A549 (cell line): ENCODE data around the gene ZNF536. TPM values are rescaled to one million over a fixed set of nuclear protein-coding genes. Genes with fewer than 3 reads are reported as not detected.
A peak's percentile ranks its signal among the peaks of the same experiment; 100 is the strongest.

Experiments used
- ATAC-seq, 2 experiments: fragments of 200-7000 bp in 1 of 2; fragments of >200 bp in 1 of 2; cut with Nextera tagmentation in 1 of 2; cut with Tn5 transposase in 1 of 2; 3 replicates each; pipeline versions ENCODE4 v1.8.0 to v1.9.1; 2018 to 2020; ENCODE audit warnings: mild to moderate bottlenecking in 1 of 2, moderate library complexity in 1 of 2
- CTCF ChIA-PET: fragments of 300-600 bp; sonication (Branson Sonifier 250); formaldehyde crosslinking; extraction: SDS; loops from one replicate; lab custom pipeline; 2021; ENCODE audit warnings: antibody characterized with exemption, inconsistent platforms; lab: Yijun Ruan, JAX
- POLR2A ChIA-PET: fragments of 350-600 bp; formaldehyde crosslinking; extraction: SDS; loops from one replicate; lab custom pipeline; 2021; ENCODE audit warnings: antibody characterized with exemption, inconsistent platforms; lab: Yijun Ruan, JAX
- DNase-seq, 2 experiments: peaks; one replicate each; pipeline versions ENCODE4 v3.0.0 to v3.0.0-alpha.2; 2011 to 2016; ENCODE audit warnings: low read depth in 1 of 2, low spot score in 1 of 2
- FAIRE-seq: peaks from 2 replicates; lab custom pipeline; 2011; peaks lifted over from hg19 to GRCh38; lab: Jason Lieb, UNC
- H3K27ac ChIP-seq, 2 experiments: fragments of >200 bp; sonication (Bioruptor Twin); formaldehyde crosslinking; 3 replicates each; pipeline ENCODE4 v1.5.1; 2016 to 2017
- H3K4me1 ChIP-seq: fragments of >200 bp; sonication (Bioruptor Twin); formaldehyde crosslinking; 3 replicates; pipeline ENCODE4 v1.6.1; 2016
- H3K4me2 ChIP-seq: fragments of >200 bp; sonication (Bioruptor Twin); formaldehyde crosslinking; 3 replicates; pipeline ENCODE4 v1.6.1; 2016
- H3K4me3 ChIP-seq: fragments of >200 bp; sonication (Bioruptor Twin); formaldehyde crosslinking; 3 replicates; pipeline ENCODE4 v1.5.1; 2016
- H3K9me3 ChIP-seq: fragments of >200 bp; sonication (Bioruptor Twin); formaldehyde crosslinking; 3 replicates; pipeline ENCODE4 v1.6.1; 2016
- CBX2 ChIP-seq: fragments of 200-600 bp; sonication (generic); IDR thresholded peaks from 2 replicates; pipeline ENCODE4 v1.6.1; 2016; ENCODE audit warnings: low read depth, mild to moderate bottlenecking, borderline replicate concordance
- CHD2 ChIP-seq: fragments of 150-350 bp; IDR thresholded peaks from 2 replicates; pipeline ENCODE4 v1.6.1; 2014; ENCODE audit warnings: low read length; ENCODE audit not compliant: partially characterized antibody
- CHD4 ChIP-seq: fragments of 200-600 bp; sonication (generic); IDR thresholded peaks from 2 replicates; pipeline ENCODE4 v1.6.1; 2016; ENCODE audit warnings: antibody characterized with exemption, mild to moderate bottlenecking, borderline replicate concordance
- E2F6 ChIP-seq: IDR thresholded peaks from 2 replicates; pipeline ENCODE4 v1.6.1; 2012; ENCODE audit warnings: low read depth, borderline replicate concordance
- ELK1 ChIP-seq: fragments of 150-350 bp; IDR thresholded peaks from 2 replicates; pipeline ENCODE4 v1.6.1; 2014; ENCODE audit warnings: low read depth, mild to moderate bottlenecking, low read length
- EP300 ChIP-seq, 2 experiments: fragments of >200 bp; sonication (Bioruptor Twin); formaldehyde crosslinking; IDR thresholded peaks; 2 replicates in 1 of 2; 3 replicates in 1 of 2; pipeline ENCODE4 v1.6.1; 2016 to 2017
- ESRRA ChIP-seq: fragments of 150-350 bp; IDR thresholded peaks from 2 replicates; pipeline ENCODE4 v1.6.1; 2014; ENCODE audit warnings: mild to moderate bottlenecking, low read length, borderline replicate concordance
- FOSL2 ChIP-seq, 2 experiments: fragments of 450-650 bp in 1 of 2; fragments of >200 bp in 1 of 2; sonication (Bioruptor Twin) in 1 of 2; formaldehyde crosslinking; IDR thresholded peaks; 2 replicates each; pipeline versions ENCODE4 v1.5.0 to v1.6.1; 2016 to 2020; ENCODE audit warnings: mild to moderate bottlenecking in 1 of 2, moderate library complexity in 1 of 2
- FOXS1 ChIP-seq: fragments of 250-450 bp; sonication (Bioruptor Pico); IDR thresholded peaks from 2 replicates; pipeline ENCODE4 v1.5.0; 2020; ENCODE audit warnings: mild to moderate bottlenecking, moderate library complexity
- GATA3 ChIP-seq: IDR thresholded peaks from 2 replicates; pipeline ENCODE4 v1.6.1; 2012; ENCODE audit warnings: borderline replicate concordance
- HES2 ChIP-seq: fragments of >200 bp; sonication (Bioruptor Twin); formaldehyde crosslinking; IDR thresholded peaks from 2 replicates; pipeline ENCODE4 v1.6.1; 2016
- HEYL ChIP-seq: fragments of 250-450 bp; sonication (Bioruptor Pico); IDR thresholded peaks from 2 replicates; pipeline ENCODE4 v1.8.0; 2021; ENCODE audit warnings: mild to moderate bottlenecking, moderate library complexity
- HOXA7 ChIP-seq: fragments of 250-450 bp; sonication (Bioruptor Pico); IDR thresholded peaks from 2 replicates; pipeline ENCODE4 v1.5.0; 2020; ENCODE audit warnings: mild to moderate bottlenecking, moderate library complexity
- HOXB13 ChIP-seq: fragments of 250-450 bp; sonication (Bioruptor Pico); IDR thresholded peaks from 2 replicates; pipeline ENCODE4 v1.5.0; 2020; ENCODE audit warnings: low read depth, mild to moderate bottlenecking, moderate library complexity
- KDM5A ChIP-seq: fragments of 200-600 bp; sonication (generic); IDR thresholded peaks from 2 replicates; pipeline ENCODE4 v1.6.1; 2016; ENCODE audit warnings: antibody characterized with exemption, mild to moderate bottlenecking
- MAFK ChIP-seq: fragments of 450-650 bp; IDR thresholded peaks from 2 replicates; pipeline ENCODE4 v1.6.1; 2014; ENCODE audit not compliant: partially characterized antibody
- MYC ChIP-seq: IDR thresholded peaks from 2 replicates; pipeline ENCODE4 v1.6.1; 2012; ENCODE audit warnings: mild to moderate bottlenecking, inconsistent platforms, low read length, improper control_type of control experiment, borderline replicate concordance
- NFE2L2 ChIP-seq: fragments of 150-350 bp; conservative IDR thresholded peaks from 2 replicates; pipeline ENCODE4 v1.6.1; 2014; ENCODE audit warnings: low read length
- POLR2A ChIP-seq: IDR thresholded peaks from 2 replicates; pipeline ENCODE4 v1.6.1; 2012; ENCODE audit warnings: mild to moderate bottlenecking, low read length
- RARB ChIP-seq: fragments of 250-450 bp; sonication (Bioruptor Pico); IDR thresholded peaks from 2 replicates; pipeline ENCODE4 v1.8.0; 2021; ENCODE audit warnings: mild to moderate bottlenecking, moderate library complexity
- RCOR1 ChIP-seq: fragments of 150-350 bp; IDR thresholded peaks from 2 replicates; pipeline ENCODE4 v1.6.1; 2014; ENCODE audit warnings: antibody characterized with exemption, low read length, low read depth
- SMC3 ChIP-seq: fragments of >200 bp; sonication (Bioruptor Twin); formaldehyde crosslinking; IDR thresholded peaks from 3 replicates; pipeline ENCODE4 v1.6.1; 2018; ENCODE audit warnings: inconsistent platforms
- SREBF2 ChIP-seq: fragments of 450-650 bp; IDR thresholded peaks from 2 replicates; pipeline ENCODE4 v1.6.1; 2014; ENCODE audit warnings: mild to moderate bottlenecking, moderate library complexity
- ZC3H11A ChIP-seq: fragments of 450-650 bp; IDR thresholded peaks from 2 replicates; pipeline ENCODE4 v1.6.1; 2014; ENCODE audit warnings: antibody characterized with exemption, mild to moderate bottlenecking
- ZFP36 ChIP-seq: fragments of 450-650 bp; IDR thresholded peaks from 2 replicates; pipeline ENCODE4 v1.6.1; 2014; ENCODE audit warnings: borderline replicate concordance; ENCODE audit not compliant: partially characterized antibody
- ZNF302 ChIP-seq: fragments of 250-450 bp; sonication (Bioruptor Pico); IDR thresholded peaks from 2 replicates; pipeline ENCODE4 v1.9.0; 2021; ENCODE audit warnings: inconsistent platforms, mild to moderate bottlenecking, moderate library complexity
- WGBS: methylation state at CpG from one replicate; pipeline ENCODE4 v1.1.6; 2017; ENCODE audit errors: missing lambda C conversion rate; 5-methylcytosine and 5-hydroxymethylcytosine counted together
- polyA plus RNA-seq, 4 experiments: library from polyadenylated mRNA; depleted of rRNA in 3 of 4; stranded (reverse); fragments of >200 nt; fragmentation: RNase III in 1 of 4; extraction: RNeasy Plus Mini Kit Qiagen cat#74134 plus additional on column Dnase treatment in 1 of 4; gene quantifications; 2 replicates in 3 of 4; 3 replicates in 1 of 4; pipeline ENCODE4 v1.2.3, GENCODE V29; 2011 to 2017
- TF ChIP-seq, protein P1 (sequence below): fragments of 250-450 bp; sonication (Bioruptor Pico); IDR thresholded peaks from 2 replicates; pipeline ENCODE4 v1.5.0; 2021; ENCODE audit warnings: mild to moderate bottlenecking, moderate library complexity, borderline replicate concordance
- TF ChIP-seq, protein P2 (sequence below): IDR thresholded peaks from 2 replicates; pipeline ENCODE4 v1.6.1; 2012

ZNF536 gene
- polyA plus RNA-seq, 2 of the 4 experiments (the other 2 are of a cell fraction): not detected

GRCh38 chr19:30452931-30453330 lies 80.7 kb downstream of the ZNF536 start:
- no peak for DNase-seq
- WGBS: 22% methylated on average over 6 of the region's 7 CpGs

DNA sequence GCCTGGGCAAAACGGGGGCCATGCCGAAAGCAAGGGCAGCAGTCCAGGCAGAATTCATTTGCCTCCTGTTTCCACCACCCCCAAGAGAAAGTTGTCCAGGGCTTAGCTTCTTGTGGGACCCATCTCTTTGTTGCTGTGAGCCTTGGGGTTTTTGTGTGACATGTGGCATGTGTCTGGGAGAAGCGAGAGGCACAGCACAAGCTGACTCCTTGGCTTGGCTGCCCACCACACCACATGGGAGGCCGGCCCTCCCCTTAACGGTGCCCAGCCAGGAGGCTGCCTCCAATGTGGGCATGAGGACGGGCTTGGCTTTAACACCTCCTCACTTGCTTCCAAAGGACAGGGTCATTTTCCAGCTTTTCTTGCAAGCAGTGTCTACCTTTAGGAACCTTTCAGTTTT lies 81.6 kb downstream of the ZNF536 start:
- 3% methylated on average over 6 of the region's 6 CpGs for WGBS

More at GRCh38 chr19:30452931-30453330, 80.7 kb downstream of the ZNF536 start:
- Histone ChIP-seq H3K4me3 (no peak overlapping the region), H3K9me3 (no peaks in the 10 kb centered on the region; the same call in 2 of the 3 replicates), H3K27ac (no peak overlapping the region), H3K4me1 (no peaks in the 10 kb centered on the region), H3K4me2 (no peak overlapping the region)
- POLR2A ChIA-PET: no interaction called here
- CTCF ChIA-PET: no interaction called here
- ATAC-seq (no peak), FAIRE-seq (no peak)
- TF ChIP-seq, protein P1, sequence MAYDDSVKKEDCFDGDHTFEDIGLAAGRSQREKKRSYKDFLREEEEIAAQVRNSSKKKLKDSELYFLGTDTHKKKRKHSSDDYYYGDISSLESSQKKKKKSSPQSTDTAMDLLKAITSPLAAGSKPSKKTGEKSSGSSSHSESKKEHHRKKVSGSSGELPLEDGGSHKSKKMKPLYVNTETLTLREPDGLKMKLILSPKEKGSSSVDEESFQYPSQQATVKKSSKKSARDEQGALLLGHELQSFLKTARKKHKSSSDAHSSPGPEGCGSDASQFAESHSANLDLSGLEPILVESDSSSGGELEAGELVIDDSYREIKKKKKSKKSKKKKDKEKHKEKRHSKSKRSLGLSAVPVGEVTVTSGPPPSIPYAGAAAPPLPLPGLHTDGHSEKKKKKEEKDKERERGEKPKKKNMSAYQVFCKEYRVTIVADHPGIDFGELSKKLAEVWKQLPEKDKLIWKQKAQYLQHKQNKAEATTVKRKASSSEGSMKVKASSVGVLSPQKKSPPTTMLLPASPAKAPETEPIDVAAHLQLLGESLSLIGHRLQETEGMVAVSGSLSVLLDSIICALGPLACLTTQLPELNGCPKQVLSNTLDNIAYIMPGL (CRISPR knock-in tag): no peak

DNA sequence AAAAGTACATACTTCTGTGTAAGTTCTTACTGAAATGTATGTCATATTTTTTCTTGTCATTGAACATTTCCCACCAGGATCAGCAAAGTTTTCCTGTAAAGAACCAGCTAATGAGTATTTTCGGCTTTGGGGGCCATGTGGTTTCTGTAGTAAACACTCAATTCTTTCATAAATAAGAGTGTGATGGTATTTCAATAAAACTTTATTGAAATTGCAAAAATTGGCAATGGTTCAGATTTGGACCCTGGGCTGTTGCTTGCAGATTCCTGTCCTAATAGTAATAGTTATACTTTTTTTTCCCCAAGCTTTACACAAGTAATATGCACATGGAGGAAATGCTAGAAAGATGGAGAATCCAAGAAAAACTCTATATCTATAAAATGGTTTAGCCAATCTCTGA lies 83.7 kb downstream of the ZNF536 start:
- POLR2A ChIA-PET: no interaction called here
- no peak for FAIRE-seq
- H3K9me3 ChIP-seq: peaks cover 8% of the 10 kb centered on the region; the same call in 1 of the 3 replicates
- no peak overlapping the region for H3K4me2 ChIP-seq
- no peak for DNase-seq
- 0% methylated on average over 1 of the region's 1 CpG for WGBS
- H3K4me3 ChIP-seq: no peak overlapping the region
- CTCF ChIA-PET: interaction anchor here (1.1 kb wide), 1 partner anchor 17 kb away, joined by 3 read pairs; no protein-coding TSS in a partner anchor
- TF ChIP-seq ZFP36 (no peak), POLR2A (no peak), E2F6 (no peak), SREBF2 (no peak), CHD4 (no peak), CBX2 (no peak), ZC3H11A (no peak), HEYL (CRISPR knock-in tag) (no peak), RCOR1 (no peak), HOXB13 (CRISPR knock-in tag) (no peak), SMC3 (no peak), FOSL2 (IDR thresholded peaks at IDR 0.05) (no peak), FOSL2 (CRISPR knock-in tag; IDR thresholded peaks at IDR 0.05) (no peak), ESRRA (no peak), GATA3 (no peak), HES2 (no peak)
- H3K4me1 ChIP-seq: no peaks in the 10 kb centered on the region
- ATAC-seq: no peak
- H3K27ac ChIP-seq: no peak overlapping the region

More for the DNA sequence above, 81.6 kb downstream of the ZNF536 start:
- no peak overlapping the region for H3K4me2 ChIP-seq
- CTCF ChIA-PET: no interaction called here
- POLR2A ChIA-PET: no interaction called here
- H3K4me1 ChIP-seq: no peaks in the 10 kb centered on the region
- no peak for FAIRE-seq
- no peak for DNase-seq
- no peak overlapping the region for H3K4me3 ChIP-seq
- H3K27ac ChIP-seq: no peak overlapping the region
- 0 out of 3 replicates have a peak, but pooled peaks cover under 1% of the 10 kb centered on the region for H3K9me3 ChIP-seq
- ATAC-seq: 0 out of 6 replicates have a peak, but pooled peaks of 1 of the 2 experiments have one; percentile 16
- TF ChIP-seq NFE2L2: no peak
- TF ChIP-seq FOXS1 (CRISPR knock-in tag): no peak
- no peak for TF ChIP-seq MYC
- TF ChIP-seq ZNF302 (CRISPR knock-in tag): no peak
- no peak for TF ChIP-seq SMC3
- no peak for TF ChIP-seq ELK1
- TF ChIP-seq MAFK: no peak
- no peak for TF ChIP-seq POLR2A
- no peak for TF ChIP-seq KDM5A
- no peak for TF ChIP-seq CHD2
- TF ChIP-seq E2F6: no peak
- no peak for TF ChIP-seq HOXA7
- TF ChIP-seq, protein P2, sequence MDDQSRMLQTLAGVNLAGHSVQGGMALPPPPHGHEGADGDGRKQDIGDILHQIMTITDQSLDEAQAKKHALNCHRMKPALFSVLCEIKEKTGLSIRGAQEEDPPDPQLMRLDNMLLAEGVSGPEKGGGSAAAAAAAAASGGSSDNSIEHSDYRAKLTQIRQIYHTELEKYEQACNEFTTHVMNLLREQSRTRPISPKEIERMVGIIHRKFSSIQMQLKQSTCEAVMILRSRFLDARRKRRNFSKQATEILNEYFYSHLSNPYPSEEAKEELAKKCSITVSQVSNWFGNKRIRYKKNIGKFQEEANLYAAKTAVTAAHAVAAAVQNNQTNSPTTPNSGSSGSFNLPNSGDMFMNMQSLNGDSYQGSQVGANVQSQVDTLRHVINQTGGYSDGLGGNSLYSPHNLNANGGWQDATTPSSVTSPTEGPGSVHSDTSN: no peak
- no peak for TF ChIP-seq RARB (CRISPR knock-in tag)
- no peak for TF ChIP-seq EP300 (IDR thresholded peaks at IDR 0.05)
